Embryonic facial prominence (tissue), 1 donor: ENCODE results near the gene PYY.
"Not testable (repeated sequence)": the region's sequence is repeated elsewhere in the genome, so short reads cannot be mapped to it uniquely, and the experiment has no call there.

Source experiments
- DNase-seq: peaks from one replicate; pipeline ENCODE4 v3.0.0-alpha.2; 2016; ENCODE audit errors: extremely low spot score

Gene PYY

DNA sequence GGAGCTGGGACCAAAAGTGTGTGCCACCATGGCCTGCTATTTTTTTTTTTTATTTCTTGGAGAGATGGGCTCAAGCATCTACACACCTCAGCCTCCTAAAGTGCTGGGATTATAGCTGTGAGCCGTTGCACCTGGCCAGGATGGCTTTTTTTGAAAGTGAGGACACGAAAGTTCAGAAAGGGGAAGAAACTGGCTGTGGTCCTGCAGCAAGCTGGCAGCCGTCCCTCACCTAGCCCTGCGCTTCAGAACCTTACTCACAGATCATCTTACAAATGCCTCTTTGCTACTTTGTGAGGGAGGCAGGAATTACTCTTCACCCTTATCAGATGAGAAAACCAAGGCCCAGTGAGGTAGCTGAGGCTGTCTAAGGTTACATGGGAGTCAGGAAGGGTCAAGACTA lies 7.0 kb downstream of the PYY start:
- no peak for DNase-seq

- DNase-seq, result no peak
These were observed 8.5 kb downstream of the PYY start for GRCh38 chr17:43945074-43945829.

DNA sequence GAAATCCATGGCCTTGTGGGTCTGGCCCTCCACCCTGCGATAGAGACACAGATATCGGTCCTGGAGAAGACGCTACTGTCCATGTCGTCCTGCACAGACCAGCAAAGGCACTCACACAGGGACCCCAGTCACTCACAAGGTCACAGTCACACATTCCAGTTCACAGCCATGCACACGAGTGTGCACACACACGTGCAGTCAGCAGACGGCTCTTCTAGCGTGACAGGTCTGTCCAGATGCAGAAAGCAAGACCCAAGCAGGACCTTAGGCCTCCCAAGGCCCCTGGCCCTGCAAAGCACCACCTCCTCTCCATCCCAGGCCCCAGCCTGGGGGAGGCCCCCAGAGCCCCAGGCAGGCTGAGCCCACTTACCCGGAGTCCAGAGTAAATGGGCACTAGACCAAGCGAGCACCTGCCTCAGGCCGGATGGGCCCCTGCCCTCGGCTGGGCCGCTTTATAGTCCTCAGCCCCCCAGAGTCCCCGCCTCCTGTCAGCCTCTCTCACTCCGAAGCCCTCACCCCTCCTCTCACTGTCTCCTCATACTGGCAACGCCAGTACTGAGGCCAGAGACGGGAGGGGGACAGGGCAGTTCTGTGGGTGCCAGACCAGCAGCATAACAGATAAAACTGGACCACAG lies 11.6 kb downstream of the PYY start, which contains the start of gene PPY:
PPY (minus strand) TSS at position 426 of the 635 bp plus-strand sequence. CDS start 822 bp downstream, outside the sequence.
- DNase-seq, result no peak

DNA sequence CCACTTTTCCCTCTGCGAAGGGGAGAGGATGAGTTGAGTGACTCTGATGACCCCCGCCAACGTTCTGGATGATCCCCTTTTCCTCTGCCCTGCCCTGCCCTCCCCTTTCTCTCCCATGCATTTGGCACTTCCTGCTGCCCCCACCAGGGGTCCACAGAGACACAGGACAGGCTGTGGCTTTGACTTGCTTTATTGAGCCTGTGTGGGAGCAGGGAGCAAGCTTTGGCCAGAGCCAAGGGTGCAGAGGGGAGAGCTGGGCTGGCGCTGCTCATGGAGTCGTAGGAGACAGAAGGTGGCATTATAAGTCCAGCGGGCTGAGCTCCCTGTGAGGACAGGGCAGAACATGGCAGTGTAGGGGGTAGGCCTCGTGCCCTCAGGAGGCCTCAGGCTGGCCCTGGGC lies 13.1 kb downstream of the PYY start:
- DNase-seq, result no peak

GRCh38 chr17:43939886-43940285 lies 13.9 kb downstream of the PYY start:
- no peak for DNase-seq

GRCh38 chr17:43939452-43939851 lies 14.3 kb downstream of the PYY start:
- not testable (repeated sequence) for DNase-seq

- DNase-seq, result no peak
These were observed 14.9 kb downstream of the PYY start for GRCh38 chr17:43938838-43939182.

DNA sequence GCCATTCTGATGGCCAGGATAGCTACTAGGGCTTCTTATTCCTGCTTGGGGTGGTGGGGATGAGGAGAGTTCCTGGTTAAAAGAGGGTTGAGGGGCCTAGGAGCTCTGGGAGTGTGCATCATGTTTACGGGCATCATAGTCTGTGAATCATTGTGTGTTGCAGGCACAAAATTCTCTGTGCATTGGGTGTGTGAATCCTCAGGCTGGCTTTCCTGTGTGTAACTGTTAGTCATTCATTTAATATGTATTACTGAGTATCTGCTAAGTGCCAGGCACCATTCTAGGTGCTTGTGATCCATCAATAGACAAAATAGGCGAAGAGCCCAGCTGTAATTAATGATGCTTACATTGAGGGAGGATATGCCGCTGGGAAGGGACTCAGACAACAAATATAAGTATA lies 17.3 kb downstream of the PYY start:
- DNase-seq, result no peak

DNA sequence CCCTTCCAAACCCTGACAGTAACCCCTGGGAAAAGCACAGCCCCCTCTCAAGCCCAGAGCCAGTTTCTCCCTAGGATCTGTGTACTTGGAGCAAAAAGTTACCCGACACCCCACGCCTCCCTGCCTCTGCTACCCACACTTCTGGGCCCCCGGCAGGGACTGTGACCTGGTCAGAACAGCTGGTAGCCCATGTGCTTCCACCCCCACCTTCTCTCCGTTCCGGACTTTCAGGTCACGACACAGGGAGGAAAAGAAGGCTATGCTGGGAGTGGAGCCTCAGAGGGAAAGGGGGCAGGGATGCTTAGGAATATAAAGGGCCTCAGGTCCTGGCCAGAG lies 17.8 kb downstream of the PYY start:
- no peak for DNase-seq

DNA sequence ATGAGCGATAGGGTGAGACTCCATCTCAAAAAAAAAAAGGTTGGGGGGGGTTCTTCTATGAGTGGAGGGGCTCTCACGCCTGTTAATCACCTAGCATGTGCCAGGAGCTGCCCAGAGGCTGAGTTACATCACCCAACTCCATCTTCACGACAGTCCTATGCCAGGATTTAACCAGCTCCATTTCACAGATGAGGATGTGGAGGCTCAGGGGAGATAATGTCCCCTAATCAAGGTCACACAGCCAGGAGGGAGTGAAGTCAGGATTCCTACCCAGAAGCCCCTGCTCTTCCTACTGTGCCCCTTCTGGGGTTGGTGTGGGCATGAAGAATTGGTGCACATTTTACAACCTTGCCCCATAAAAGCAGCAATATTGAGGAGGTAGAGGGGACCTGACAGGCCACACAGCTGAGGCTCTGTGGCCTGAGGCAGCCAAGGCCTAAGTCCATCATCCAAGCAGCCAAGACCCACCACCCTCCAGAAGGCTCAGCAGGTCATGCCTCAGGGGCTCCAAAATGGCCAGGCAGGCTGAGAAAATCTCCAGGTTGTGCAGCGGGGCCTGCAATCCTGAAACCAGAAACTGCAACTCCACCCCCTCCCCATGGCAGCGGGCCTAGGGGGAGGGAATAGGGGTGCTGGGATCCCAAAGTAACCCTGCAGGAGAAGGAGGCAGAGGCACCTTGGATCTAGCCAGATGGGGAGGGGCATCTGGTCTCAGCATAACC lies 18.4 kb downstream of the PYY start:
- no peak for DNase-seq

- DNase-seq, result no peak
These were observed 20.8 kb downstream of the PYY start for GRCh38 chr17:43932923-43933322.

- DNase-seq, result no peak
These were observed 21.4 kb downstream of the PYY start for GRCh38 chr17:43932357-43932756.

DNA sequence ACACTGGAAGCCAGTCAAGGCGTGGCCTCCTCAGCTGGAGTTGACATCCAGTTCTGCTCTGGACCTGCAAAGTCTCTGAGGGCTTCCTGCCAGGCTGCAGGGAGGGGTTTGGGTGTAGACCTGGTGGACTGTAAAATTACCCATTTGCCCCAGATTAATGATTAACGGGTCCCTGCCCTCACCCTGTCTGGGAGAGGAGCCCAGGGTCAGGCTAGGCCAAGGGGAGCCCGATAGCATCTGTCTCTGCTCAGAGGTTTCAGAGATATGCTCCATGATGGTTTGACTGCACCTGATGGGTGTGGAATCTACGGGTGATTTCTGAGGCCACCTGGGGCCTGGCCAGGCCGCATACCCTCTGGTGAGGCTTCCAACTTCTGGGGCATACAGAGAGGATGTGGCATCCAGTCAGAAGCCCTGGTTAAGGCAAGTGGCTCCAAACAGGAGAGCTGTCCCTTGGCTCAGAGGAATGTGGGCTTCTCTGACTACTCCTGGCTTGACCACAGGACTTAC lies 22.6 kb downstream of the PYY start:
- DNase-seq, result no peak

DNA sequence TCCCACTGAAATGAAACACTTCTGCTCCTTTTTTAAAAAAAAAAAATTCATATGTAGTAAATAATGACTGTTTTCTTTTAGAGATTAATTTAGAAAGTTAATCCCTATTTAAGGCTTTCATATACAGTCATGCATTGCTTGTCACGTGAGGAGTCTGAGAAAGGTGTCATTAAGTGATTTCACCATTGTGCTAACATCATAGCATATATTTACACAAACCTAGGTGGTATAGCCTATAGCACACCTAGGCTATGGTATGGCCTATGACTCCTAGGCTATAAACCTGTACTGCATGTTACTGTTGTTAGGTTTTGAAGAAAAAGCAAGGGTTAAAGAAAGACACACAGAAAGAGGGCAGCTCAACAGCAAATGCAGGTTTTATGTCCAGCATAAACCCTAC lies 25.1 kb downstream of the PYY start:
- no peak for DNase-seq

DNA sequence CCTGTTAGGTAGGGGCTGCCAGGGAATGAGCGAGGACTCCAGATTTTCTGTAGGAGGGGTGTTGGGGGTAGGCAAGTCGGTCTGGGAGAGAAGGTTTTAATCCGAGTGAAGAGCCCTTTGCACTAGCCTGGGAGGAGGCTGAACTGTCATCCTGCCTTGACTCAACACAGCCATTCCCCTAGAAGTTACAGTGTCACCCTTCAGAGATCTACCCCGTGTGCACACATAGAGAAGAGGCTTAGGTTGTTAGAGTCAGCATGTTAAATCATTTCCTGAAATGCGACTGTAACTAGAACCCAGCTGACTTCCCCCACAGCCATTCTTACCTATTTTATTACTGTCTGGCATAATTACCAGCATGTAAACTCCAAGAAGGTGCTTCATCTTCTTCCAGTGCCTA lies 25.8 kb downstream of the PYY start:
- not testable (repeated sequence) for DNase-seq

DNA sequence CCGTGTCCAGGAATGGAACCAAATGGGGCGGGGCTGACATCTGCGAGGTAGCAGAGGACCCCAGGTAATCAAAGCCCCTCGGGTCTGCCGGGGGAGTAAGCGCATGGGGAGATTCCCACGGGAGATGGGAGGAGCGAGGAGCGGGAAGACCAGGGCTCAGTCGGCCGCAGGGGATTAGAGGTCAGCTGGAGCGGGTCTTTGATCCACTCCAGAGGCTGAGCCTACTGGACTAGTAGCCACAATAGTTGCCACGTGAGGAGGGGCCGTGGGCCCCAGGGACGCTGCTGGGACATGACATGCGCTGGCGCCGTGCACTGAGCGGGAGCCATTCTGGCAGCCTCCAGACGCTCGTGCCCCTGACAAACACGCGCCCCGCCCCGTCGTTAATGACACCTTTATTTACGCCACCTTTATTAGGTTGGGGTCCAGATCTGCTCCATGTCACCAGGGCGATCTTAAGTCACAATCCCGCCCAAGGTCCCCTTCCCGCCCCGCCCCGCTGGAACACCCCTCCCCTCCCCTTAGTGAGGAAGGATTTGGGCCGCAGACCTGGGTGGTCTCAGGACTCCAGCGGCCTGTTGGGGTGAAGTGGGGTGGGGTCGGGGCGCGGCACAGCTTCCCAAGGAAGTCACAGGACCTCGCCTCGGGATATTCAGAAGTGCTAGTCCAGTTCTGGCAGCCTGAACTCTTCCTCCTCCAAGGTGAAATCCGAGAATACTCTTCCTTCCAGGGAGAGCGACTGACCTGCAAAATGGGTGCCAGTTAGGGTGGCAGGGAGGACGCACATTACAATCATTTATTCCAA lies 26.5 kb downstream of the PYY start:
- no peak for DNase-seq

DNA sequence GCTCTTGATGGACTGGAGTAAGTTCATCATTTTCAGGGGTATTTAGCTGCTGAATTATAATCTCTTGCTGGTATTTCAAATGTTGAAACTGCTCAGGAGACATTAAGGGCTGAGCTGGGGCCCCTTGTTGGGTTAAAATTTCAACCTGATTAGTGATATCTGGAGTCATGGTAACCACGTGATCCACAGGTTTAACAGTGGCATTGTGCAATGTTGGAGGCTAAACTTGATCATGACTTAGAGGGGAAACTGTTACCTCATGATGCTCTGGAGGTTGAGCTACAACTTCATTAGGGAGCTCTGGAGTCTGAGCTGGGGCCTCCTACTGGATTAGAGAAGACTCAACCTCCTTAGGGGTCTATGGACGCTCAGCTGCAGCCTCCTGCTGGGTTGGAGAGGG lies 29.2 kb downstream of the PYY start:
- DNase-seq, result no peak

DNA sequence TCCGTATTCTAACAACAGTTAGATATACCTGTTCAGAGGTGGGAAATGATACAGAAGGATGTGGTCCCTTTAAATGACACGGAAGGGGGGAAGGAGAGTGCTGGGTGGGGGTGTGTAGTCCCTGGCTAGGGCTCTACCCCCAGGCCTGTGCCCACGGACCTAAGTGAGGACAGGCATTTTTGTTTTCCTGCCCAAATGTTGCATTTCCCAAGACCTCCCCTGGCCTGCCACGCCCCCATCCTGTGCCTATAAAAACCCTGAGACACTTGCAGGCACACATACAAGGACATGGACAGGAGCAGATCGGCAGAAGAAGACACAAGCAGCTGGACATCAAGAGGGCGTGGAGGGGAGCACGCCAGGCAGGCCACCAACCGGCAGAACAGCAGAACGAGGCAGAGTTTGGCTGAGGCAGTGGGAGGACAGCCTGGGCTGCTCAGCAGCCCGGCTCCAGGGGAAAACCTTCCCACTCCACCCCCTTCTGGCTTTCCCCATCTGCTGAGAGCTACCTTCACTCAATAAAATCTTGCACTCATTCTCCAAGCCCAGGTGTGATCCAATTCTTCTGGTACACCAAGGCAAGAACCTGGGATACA lies 33.1 kb downstream of the PYY start:
- DNase-seq, result no peak

DNA sequence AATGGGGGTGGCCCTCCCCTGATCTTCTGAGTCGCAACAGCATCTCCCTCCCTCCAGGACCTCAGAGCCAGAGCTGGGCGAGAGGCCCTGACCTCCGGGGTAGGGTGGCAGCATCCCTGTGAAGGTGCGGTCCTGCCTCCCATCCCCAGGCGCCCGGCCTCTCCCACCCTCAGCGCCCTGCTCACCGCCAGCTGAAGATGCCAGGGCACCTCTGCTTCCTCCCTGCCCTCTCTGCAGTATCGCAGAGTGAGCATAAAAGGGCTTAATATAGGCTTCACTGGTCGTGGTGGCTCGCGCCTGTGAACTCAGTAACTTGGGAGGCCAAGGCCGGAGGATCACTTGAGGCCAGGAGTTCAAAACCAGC lies 35.7 kb downstream of the PYY start:
- no peak for DNase-seq

DNA sequence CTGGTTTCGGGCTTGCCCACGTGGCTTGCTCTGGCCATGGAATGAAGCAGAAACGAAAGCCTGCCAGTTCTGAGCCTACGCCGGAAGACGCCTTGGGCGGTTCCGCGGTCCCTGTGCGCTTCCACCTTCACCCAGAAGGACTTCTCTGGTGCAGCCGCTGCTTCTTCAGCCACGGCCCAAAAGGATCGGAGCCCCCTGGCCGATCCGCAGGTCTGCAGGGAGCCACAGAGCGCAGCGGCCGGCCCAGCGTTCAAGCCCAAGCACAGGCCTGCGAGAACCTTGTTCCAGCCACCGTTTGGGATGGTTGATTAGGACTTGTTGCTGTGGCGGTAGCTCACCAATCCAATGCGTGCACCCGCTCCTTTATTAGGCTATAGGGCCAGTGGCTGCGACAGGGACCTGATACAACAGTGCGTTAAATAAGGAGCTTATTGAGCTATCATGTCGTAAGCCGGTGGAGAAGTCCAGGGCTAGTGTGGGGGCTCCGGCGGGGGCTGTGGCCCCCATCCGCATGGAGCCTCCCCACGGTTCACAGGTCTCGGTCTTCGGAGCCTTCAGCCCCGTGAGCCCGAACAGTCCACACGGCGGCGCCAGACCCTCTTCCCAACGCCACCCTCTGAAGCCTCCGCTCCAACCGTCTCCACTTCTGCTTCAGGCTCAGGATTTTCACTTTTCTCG lies 36.3 kb downstream of the PYY start:
- no peak for DNase-seq

DNA sequence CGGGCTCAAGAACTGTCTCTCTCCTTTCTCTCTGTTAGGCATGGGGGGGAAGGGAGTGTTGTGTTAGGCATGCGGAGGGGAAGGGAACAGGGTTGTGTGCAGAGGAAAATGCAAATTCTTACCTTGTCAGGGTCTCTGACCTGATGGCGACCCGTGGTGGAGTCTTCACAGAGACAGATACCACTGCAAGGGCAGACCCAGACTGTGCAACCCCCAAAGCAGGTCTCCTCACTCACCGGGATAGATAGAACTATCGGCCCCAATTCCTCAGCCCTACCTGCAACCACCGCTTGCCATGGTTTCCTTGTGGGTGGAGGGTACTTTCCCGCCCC lies 36.8 kb downstream of the PYY start:
- no peak for DNase-seq
